PC-9 (cell line): Measurements from ENCODE around the gene RBM19.

Source experiments
- EZH2 ChIP-seq: fragments of 200-600 bp; sonication (generic); IDR thresholded peaks from 2 replicates; pipeline ENCODE4 v1.8.0; 2017; ENCODE audit warnings: antibody characterized with exemption, low read depth
- TF ChIP-seq, protein P1 (sequence below): fragments of 200-600 bp; sonication (generic); conservative IDR thresholded peaks from 2 replicates; pipeline ENCODE4 v1.6.1; 2017; ENCODE audit warnings: mixed run types, antibody characterized with exemption, mild to moderate bottlenecking, moderate library complexity

- TF ChIP-seq, protein P1, sequence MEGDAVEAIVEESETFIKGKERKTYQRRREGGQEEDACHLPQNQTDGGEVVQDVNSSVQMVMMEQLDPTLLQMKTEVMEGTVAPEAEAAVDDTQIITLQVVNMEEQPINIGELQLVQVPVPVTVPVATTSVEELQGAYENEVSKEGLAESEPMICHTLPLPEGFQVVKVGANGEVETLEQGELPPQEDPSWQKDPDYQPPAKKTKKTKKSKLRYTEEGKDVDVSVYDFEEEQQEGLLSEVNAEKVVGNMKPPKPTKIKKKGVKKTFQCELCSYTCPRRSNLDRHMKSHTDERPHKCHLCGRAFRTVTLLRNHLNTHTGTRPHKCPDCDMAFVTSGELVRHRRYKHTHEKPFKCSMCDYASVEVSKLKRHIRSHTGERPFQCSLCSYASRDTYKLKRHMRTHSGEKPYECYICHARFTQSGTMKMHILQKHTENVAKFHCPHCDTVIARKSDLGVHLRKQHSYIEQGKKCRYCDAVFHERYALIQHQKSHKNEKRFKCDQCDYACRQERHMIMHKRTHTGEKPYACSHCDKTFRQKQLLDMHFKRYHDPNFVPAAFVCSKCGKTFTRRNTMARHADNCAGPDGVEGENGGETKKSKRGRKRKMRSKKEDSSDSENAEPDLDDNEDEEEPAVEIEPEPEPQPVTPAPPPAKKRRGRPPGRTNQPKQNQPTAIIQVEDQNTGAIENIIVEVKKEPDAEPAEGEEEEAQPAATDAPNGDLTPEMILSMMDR = no peak
- TF ChIP-seq EZH2 = no peak
These were observed 105.2 kb downstream of the RBM19 start for GRCh38 chr12:113860950-113861349.
